H1 (cell line): ENCODE data around the gene ZNF443.

Experiments used
- EGR1 ChIP-seq: IDR thresholded peaks from 2 replicates; pipeline ENCODE4 v1.6.1; 2011; ENCODE audit warnings: low read depth, low read length, borderline replicate concordance
- POLR2A ChIP-seq, 2 experiments: IDR thresholded peaks; 1 replicate in 1 of 2; 2 replicates in 1 of 2; pipeline ENCODE4 v1.6.1; 2011; ENCODE audit warnings: low read depth in 2 of 2, low read length in 2 of 2, mild to moderate bottlenecking in 2 of 2; ENCODE audit errors: control extremely low read depth in 1 of 2

DNA sequence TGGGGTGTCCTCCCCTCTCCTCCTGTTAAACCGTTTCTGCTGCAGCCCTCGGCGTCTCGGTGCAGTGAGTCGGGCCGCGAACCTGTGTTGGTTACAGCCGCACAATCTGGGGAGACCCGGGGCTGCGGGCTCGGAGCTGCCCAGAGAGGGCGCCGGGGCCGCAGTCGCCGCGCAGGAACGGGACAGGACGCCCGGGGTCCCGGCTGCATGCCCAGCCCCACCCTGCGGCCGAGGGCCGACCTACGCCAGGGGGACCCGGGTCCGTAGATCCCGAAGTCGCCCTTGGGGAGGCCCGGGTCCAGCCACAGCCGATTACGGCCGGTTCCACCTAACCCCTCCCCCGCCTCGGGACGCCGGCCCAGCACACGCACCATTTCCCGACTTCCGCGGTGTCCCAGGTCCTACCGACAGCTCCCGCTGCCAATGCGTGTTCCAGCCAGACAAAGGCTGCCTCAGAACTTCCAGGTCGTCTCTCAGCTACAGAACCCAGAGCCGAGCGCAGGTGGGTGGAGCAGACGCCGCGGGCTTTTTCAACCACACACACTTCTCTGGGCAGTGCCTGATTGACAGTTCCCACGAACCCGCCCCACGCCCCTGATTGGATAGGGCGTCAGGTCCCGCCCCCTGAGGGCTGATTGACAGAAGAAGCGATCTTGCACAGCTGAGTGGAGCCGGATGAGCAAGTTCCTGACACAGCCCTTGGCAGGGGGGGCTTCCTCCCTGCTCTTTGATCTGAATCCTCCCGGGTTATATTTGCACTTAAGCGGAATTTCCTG, at the start of gene ZNF443:
- TF ChIP-seq POLR2A (IDR thresholded peaks at IDR 0.05; ENCODE audit: control extremely low read depth in 1 of 2, low read depth in 2 of 2, low read length in 2 of 2) (peak; percentile 43 to 88), EGR1 (no peak)
